ENCODE data around the gene CLDN9.

CLDN9 gene

GRCh38 chr16:2990891-2991290 is 21.8 kb upstream of the CLDN9 start:
- Histone ChIP-seq H2AFZ (ENCODE audit: low read length) (no peak overlapping the region), H3K36me3 (replicated peaks; ENCODE audit: insufficient read depth, low read length) (no peaks in the 10 kb centered on the region), H4K20me1 (ENCODE audit: insufficient read depth, low read length) (no peaks in the 10 kb centered on the region), H3K9me2 (replicated peaks; ENCODE audit: insufficient read depth, low read length) (no peaks in the 10 kb centered on the region), H3F3A (ENCODE audit: insufficient read depth, low read length) (no peaks in the 10 kb centered on the region), H3K4me3 (ENCODE audit: low read length) (no peak overlapping the region), H3K9ac (ENCODE audit: low read length) (no peak overlapping the region), H3K27me3 (replicated peaks; ENCODE audit: insufficient read depth, low read length) (peaks cover 100% of the 10 kb centered on the region), H3K9me3 (replicated peaks; ENCODE audit: insufficient read depth, low read length) (no peaks in the 10 kb centered on the region), H3K4me2 (ENCODE audit: low read depth, low read length) (no peak overlapping the region), H3K27ac (ENCODE audit: low read length) (no peak overlapping the region), H3K4me1 (ENCODE audit: low read length) (no peaks in the 10 kb centered on the region), H3K79me2 (ENCODE audit: low read length) (no peaks in the 10 kb centered on the region)
- DNase-seq = no peak
- no peak for TF ChIP-seq EZH2phosphoT487 (IDR thresholded peaks at IDR 0.05; ENCODE audit: low read length)
- no peak for TF ChIP-seq CTCF (IDR thresholded peaks at IDR 0.05; ENCODE audit: low read length)
- TF ChIP-seq EZH2 (optimal IDR thresholded peaks at IDR 0.05; ENCODE audit: low read depth, low read length) = no peak

- Histone ChIP-seq H3K27ac (ENCODE audit: low read length) (no peak overlapping the region), H3K4me1 (ENCODE audit: low read length) (no peaks in the 10 kb centered on the region), H3K27me3 (replicated peaks; ENCODE audit: insufficient read depth, low read length) (peaks cover 100% of the 10 kb centered on the region), H3K9ac (ENCODE audit: low read length) (no peak overlapping the region), H3F3A (ENCODE audit: insufficient read depth, low read length) (no peaks in the 10 kb centered on the region), H4K20me1 (ENCODE audit: insufficient read depth, low read length) (no peaks in the 10 kb centered on the region), H3K36me3 (replicated peaks; ENCODE audit: insufficient read depth, low read length) (no peaks in the 10 kb centered on the region), H3K4me2 (ENCODE audit: low read depth, low read length) (no peak overlapping the region), H2AFZ (ENCODE audit: low read length) (no peak overlapping the region), H3K9me3 (replicated peaks; ENCODE audit: insufficient read depth, low read length) (no peaks in the 10 kb centered on the region), H3K4me3 (ENCODE audit: low read length) (no peak overlapping the region), H3K79me2 (ENCODE audit: low read length) (no peaks in the 10 kb centered on the region), H3K9me2 (replicated peaks; ENCODE audit: insufficient read depth, low read length) (no peaks in the 10 kb centered on the region)
- DNase-seq = no peak
- TF ChIP-seq CTCF (IDR thresholded peaks at IDR 0.05; ENCODE audit: low read length) (no peak), EZH2 (optimal IDR thresholded peaks at IDR 0.05; ENCODE audit: low read depth, low read length) (no peak), EZH2phosphoT487 (IDR thresholded peaks at IDR 0.05; ENCODE audit: low read length) (no peak)
Measured at GRCh38 chr16:2991566-2992261, 21.0 kb upstream of the CLDN9 start.

GRCh38 chr16:2992383-2993081 is 20.2 kb upstream of the CLDN9 start:
- no peak for TF ChIP-seq EZH2 (optimal IDR thresholded peaks at IDR 0.05; ENCODE audit: low read depth, low read length)
- TF ChIP-seq CTCF (IDR thresholded peaks at IDR 0.05; ENCODE audit: low read length) = no peak
- no peak for TF ChIP-seq EZH2phosphoT487 (IDR thresholded peaks at IDR 0.05; ENCODE audit: low read length)
- no peaks in the 10 kb centered on the region for H3K36me3 ChIP-seq (replicated peaks; ENCODE audit: insufficient read depth, low read length)
- H3K79me2 ChIP-seq (ENCODE audit: low read length) = no peaks in the 10 kb centered on the region
- H3K9ac ChIP-seq (ENCODE audit: low read length) = no peak overlapping the region
- H3K27me3 ChIP-seq (replicated peaks; ENCODE audit: insufficient read depth, low read length) = peaks cover 100% of the 10 kb centered on the region
- H3K4me1 ChIP-seq (ENCODE audit: low read length) = no peaks in the 10 kb centered on the region
- H3K4me2 ChIP-seq (ENCODE audit: low read depth, low read length) = no peak overlapping the region
- H3K9me3 ChIP-seq (replicated peaks; ENCODE audit: insufficient read depth, low read length) = no peaks in the 10 kb centered on the region
- H2AFZ ChIP-seq (ENCODE audit: low read length) = no peak overlapping the region
- H3K9me2 ChIP-seq (replicated peaks; ENCODE audit: insufficient read depth, low read length) = no peaks in the 10 kb centered on the region
- no peaks in the 10 kb centered on the region for H3F3A ChIP-seq (ENCODE audit: insufficient read depth, low read length)
- H3K4me3 ChIP-seq (ENCODE audit: low read length) = no peak overlapping the region
- H4K20me1 ChIP-seq (ENCODE audit: insufficient read depth, low read length) = no peaks in the 10 kb centered on the region
- H3K27ac ChIP-seq (ENCODE audit: low read length) = no peak overlapping the region
- DNase-seq = no peak

All from MM.1S (cell line).